Activated CD4-positive, alpha-beta T cell treated with anti-CD3 and anti-CD28 coated beads for 48 hours (primary cell): ENCODE measurements around the gene C19orf12.

Experiments
- DNase-seq: peaks from one replicate; pipeline ENCODE4 v3.0.0-alpha.2; 2020

Gene C19orf12

GRCh38 chr19:29714953-29715700 lies at the start of gene C19orf12:
Gene C19orf12, minus strand, starts transcription at chr19:29715261. Its CDS starts 6,848 bp downstream, at chr19:29708413.
- DNase-seq, result peak; percentile 77

DNA sequence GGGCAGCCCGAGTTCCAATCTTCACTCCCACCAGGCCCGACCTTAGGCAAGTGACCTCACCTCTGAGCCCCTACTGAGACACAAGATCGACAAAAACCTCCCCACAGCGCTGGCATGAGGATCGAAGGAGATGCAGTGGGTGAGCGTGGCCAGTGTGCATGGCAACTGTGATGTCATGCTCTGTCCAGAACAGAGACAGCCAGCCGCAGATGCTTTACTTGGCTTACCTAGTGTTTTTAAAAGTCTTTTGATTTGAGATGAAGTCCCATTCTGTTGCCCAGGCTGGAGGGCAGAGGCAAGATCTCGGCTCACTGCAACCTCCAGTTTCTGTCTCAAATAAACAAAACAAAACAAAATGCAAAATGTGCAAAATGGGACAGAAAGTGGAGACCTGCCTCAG lies 49.3 kb upstream of the C19orf12 start:
- DNase-seq, result no peak

DNA sequence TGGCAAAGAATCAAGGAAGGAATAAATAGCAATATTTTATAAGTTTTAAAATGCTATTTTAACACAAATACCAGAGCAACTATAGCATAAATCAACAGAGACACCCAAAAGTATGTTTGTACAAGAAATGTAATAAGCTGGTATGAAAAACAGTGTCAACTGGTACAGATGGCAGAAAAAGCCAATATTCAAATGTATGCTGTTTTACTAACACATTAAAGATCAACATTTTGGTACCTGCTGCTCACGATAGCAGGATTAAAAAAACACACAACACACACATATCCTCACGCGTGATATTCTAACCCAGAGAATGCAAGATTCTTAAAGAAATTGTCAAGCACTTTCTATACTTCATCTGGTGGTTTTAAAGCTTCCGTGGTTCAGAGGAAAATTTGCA lies 48.1 kb upstream of the C19orf12 start:
- no peak for DNase-seq

- no peak for DNase-seq
Measured at GRCh38 chr19:29761575-29762232, 46.6 kb upstream of the C19orf12 start.

- DNase-seq, result no peak
Measured at GRCh38 chr19:29760752-29761502, 45.9 kb upstream of the C19orf12 start.

DNA sequence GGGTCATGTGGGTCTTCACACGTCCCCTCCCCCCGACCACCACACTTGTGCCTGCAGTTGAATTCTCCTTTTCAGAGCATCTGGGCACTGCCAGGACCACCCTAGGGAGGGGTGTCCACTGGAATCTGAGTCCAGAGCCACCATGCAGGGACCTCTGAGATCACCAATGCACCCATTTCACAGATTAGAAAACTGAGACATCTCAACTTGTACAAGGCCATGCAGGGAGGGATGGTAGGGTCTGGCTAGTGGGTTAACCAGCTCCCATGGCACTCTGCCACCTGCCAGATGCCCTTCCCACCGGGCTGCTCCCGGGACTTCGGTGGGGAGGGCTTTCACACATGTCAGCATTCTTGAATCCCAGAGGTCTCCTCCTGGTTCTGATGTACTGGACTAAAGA lies 44.3 kb upstream of the C19orf12 start:
- DNase-seq, result no peak

DNA sequence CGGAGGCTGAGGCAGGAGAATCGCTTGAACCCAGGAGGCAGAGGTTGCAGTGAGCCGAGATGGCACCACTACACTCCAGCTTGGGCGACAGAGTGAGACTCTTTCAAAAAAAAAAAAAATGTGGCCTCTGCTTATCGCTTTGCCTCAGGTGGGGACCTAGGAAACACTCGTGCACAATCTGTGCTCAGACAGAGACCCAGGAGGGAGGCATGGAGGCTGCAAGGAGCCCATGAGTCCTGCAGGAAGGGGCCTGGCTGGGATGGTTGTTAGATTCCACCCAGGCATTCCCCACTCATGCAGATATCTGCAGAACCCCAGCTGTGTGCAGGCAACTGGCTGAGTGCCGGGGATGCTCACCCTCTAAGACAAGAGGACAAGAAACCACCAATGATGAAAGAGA lies 43.8 kb upstream of the C19orf12 start:
- DNase-seq, result no peak

GRCh38 chr19:29757551-29757950 lies 42.5 kb upstream of the C19orf12 start:
- DNase-seq, result no peak

- no peak for DNase-seq
Measured at GRCh38 chr19:29753934-29754305, 38.9 kb upstream of the C19orf12 start.

- no peak for DNase-seq
Measured at GRCh38 chr19:29753190-29753933, 38.3 kb upstream of the C19orf12 start.

GRCh38 chr19:29752450-29753025 lies 37.5 kb upstream of the C19orf12 start:
- no peak for DNase-seq

DNA sequence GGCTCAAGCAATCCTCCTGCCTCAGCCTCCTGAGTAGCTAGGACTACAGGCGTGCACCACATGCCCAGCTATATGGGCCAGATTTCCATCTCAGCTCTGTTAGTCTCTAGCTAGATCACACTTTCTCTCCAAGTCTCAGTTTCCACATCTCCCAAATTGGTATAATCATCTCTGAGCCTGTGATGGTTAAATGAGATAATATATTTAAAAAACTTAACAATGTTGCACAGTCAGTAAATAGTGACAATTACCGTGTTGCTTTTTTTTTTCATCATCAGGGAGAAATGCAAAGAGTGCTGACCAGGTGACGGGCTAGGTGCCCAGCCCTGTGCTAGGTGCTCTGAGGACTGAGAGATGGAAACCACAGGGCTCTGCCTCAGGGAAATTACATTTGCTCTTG lies 36.9 kb upstream of the C19orf12 start:
- no peak for DNase-seq

DNA sequence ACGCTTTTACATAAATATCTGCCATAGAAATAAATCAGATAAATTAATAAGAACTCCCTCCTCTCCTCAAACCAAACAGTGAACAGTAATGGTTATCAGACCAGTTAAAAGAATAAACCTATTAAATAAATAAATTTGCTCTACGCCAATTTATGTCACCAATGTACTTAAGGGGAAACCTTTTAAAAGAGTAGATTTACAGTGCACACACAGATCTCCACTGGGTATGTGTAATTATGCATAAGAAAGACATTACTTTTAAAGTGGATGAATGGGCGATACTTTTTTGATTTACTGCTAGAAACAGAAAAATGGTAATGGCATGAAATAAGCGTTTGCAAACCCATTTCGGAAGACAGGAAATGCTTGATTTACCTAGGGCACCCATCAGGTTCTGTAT lies 34.9 kb upstream of the C19orf12 start:
- DNase-seq, result no peak

DNA sequence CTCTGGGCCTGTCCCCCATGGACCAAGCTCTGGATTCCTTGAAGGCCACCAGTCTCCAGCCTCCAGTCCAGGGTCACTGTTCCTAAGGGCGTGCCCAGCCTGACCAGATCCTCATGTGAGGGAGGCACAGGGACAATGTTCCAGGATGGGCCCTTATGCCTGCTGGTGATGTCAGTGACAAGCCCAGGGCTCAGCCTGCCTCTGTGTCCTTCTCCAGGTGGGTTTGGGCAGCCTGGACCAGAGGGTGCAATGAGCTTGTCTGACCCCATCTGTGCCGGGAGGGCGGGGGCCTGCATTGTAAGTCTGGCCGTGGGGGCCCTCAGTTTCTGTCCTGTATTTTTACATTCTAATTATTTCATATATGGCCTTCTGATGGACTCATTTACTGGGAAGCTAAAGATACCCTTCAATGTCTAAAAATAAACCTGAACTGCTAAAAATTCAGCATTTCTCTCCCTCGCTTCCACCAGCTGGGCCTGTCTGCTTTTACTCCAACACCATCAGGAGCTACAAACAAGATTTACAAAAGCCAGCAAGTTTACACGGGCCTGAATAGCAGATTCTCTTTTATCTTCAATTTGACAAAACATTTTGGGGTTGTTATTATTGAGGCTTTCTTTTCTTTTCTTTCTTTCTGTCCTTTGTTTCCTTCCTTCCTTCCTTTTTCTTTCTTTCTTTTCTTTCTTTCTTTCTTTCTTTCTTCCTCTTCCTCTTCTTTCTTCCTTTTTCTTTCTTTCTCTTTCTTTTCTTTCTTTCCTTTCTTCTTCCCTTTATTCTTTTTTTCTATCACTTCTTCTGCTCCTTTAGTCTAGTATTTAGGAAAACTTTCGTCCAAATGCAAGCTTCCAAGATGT lies 34.2 kb upstream of the C19orf12 start:
- DNase-seq, result no peak

DNA sequence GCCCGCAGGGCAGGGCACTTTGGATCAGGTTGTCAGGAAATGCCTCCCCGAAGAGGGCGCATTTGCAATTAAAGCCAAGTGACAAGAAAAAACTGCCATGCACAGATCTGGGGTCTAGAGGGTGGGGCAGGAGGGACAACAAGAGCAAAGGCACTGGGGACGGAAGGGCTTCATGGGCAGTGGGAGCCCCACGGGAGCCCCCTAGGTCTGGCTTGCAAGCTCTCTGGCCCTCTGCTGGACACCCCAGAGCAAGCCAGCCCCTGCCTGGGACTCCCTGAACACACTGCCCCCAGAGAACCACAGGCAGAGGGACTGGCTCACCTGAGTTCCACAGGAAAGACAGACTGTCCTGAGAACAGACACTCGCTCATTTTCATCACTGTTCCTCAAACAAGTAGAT lies 30.2 kb upstream of the C19orf12 start:
- no peak for DNase-seq

GRCh38 chr19:29743681-29744080 lies 28.6 kb upstream of the C19orf12 start:
- DNase-seq, result no peak

- no peak for DNase-seq
Measured at GRCh38 chr19:29741776-29742175, 26.7 kb upstream of the C19orf12 start.

GRCh38 chr19:29741226-29741625 lies 26.2 kb upstream of the C19orf12 start:
- no peak for DNase-seq

DNA sequence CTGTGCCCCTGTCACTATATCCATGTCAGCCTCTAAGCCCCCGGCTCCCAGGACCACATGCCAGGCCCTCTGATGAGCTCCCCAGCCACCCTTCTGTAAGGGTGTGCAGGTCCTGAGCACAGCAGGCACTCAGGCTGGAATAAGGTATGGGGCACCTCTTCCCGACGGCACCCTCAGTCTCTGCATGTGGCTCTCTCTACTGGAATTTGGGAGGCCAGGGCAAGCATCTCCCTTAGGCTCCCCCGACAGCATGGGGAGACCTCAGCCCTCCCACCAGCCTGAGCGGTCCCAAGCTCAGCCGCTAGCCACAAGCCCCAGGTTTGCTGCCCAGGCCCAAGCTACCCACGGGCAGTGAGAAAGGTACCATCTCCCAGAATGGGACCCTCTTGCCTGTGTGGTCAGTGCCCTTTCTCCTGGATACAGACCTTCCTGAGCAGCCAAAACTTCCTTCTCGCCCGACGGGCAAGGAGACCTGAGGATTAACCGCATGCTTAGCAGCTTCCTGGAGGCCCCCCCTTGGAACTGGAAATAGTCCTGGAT lies 22.5 kb upstream of the C19orf12 start:
- no peak for DNase-seq

DNA sequence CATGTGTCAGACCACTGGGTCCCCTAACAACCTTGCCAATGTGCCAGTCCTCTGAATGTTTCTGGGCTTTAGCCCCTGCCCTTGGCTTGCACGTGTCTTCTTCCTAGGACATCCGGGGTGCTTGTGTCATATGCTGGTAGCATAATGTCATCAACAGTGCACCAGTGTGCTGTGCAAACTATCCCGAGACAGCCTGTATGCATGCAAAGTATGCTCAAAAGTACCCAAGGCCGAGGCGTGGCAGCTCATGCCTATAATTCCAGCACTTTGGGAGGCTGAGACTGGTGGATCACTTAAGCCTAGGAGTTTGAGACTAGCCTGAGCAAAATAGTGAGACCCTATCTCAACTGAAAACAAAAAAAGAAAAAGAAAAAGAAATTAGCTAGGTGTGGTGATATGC lies 20.8 kb upstream of the C19orf12 start:
- no peak for DNase-seq

- no peak for DNase-seq
Measured at GRCh38 chr19:29731331-29731850, 16.3 kb upstream of the C19orf12 start.
